Stimulated activated CD4-positive, alpha-beta T cell treated with anti-CD3 and anti-CD28 coated beads, Interleukin-4, amount 100 ng/mL, for 1 hour (primary cell): ENCODE data around the gene KCNMA1.
"Not testable (repeated sequence)": the region's sequence is repeated elsewhere in the genome, so short reads cannot be mapped to it uniquely, and the experiment has no call there.

ENCODE experiments used
- DNase-seq: peaks from one replicate; pipeline ENCODE4 v3.0.0-alpha.2; 2020

The KCNMA1 gene

GRCh38 chr10:77637532-77638320, at the start of gene KCNMA1:
Gene KCNMA1 (minus strand): TSS chr10:77637808.
- no peak for DNase-seq

GRCh38 chr10:77686650-77687417, 49.2 kb upstream of the KCNMA1 start:
- no peak for DNase-seq

- DNase-seq = no peak
These were observed 48.5 kb upstream of the KCNMA1 start for GRCh38 chr10:77686096-77686495.

GRCh38 chr10:77685432-77685831, 47.8 kb upstream of the KCNMA1 start:
- DNase-seq = no peak

- not testable (repeated sequence) for DNase-seq
These were observed 45.5 kb upstream of the KCNMA1 start for GRCh38 chr10:77683088-77683432.

- DNase-seq = no peak
These were observed 44.9 kb upstream of the KCNMA1 start for GRCh38 chr10:77682393-77683087.

GRCh38 chr10:77681839-77682238, 44.2 kb upstream of the KCNMA1 start:
- no peak for DNase-seq

- DNase-seq = no peak
These were observed 43.2 kb upstream of the KCNMA1 start for GRCh38 chr10:77680811-77681210.

- no peak for DNase-seq
These were observed 42.5 kb upstream of the KCNMA1 start for GRCh38 chr10:77680065-77680464.

- DNase-seq = no peak
These were observed 41.6 kb upstream of the KCNMA1 start for GRCh38 chr10:77679217-77679616.

- no peak for DNase-seq
These were observed 40.5 kb upstream of the KCNMA1 start for GRCh38 chr10:77678146-77678545.

- no peak for DNase-seq
These were observed 37.7 kb upstream of the KCNMA1 start for GRCh38 chr10:77675347-77675746.

GRCh38 chr10:77673515-77674140, 36.0 kb upstream of the KCNMA1 start:
- DNase-seq = no peak

GRCh38 chr10:77673101-77673500, 35.5 kb upstream of the KCNMA1 start:
- DNase-seq = no peak

- no peak for DNase-seq
These were observed 34.1 kb upstream of the KCNMA1 start for GRCh38 chr10:77671594-77672252.

GRCh38 chr10:77670817-77671443, 33.3 kb upstream of the KCNMA1 start:
- DNase-seq = no peak

GRCh38 chr10:77669892-77670291, 32.3 kb upstream of the KCNMA1 start:
- no peak for DNase-seq

- DNase-seq = no peak
These were observed 30.1 kb upstream of the KCNMA1 start for GRCh38 chr10:77667426-77668324.

- no peak for DNase-seq
These were observed 29.2 kb upstream of the KCNMA1 start for GRCh38 chr10:77666821-77667220.

GRCh38 chr10:77664696-77665095, 27.1 kb upstream of the KCNMA1 start:
- no peak for DNase-seq

GRCh38 chr10:77664008-77664407, 26.4 kb upstream of the KCNMA1 start:
- DNase-seq = no peak
